Activated naive CD8-positive, alpha-beta T cell (primary cell): ENCODE data around the gene AGFG2.
A peak's percentile ranks its signal among the peaks of the same experiment; 100 is the strongest.
"Not testable (repeated sequence)": the region's sequence is repeated elsewhere in the genome, so short reads cannot be mapped to it uniquely, and the experiment has no call there.

Experiments
- H3K27ac Mint-ChIP-seq: one replicate; pipeline ENCODE4 v1.8.0; 2021; ENCODE audit warnings: mixed read lengths
- H3K27me3 Mint-ChIP-seq: one replicate; pipeline ENCODE4 v1.8.0; 2021; ENCODE audit warnings: mixed read lengths
- H3K36me3 Mint-ChIP-seq: one replicate; pipeline ENCODE4 v1.8.0; 2021; ENCODE audit warnings: mixed read lengths
- H3K4me1 Mint-ChIP-seq: one replicate; pipeline ENCODE4 v1.8.0; 2021; ENCODE audit warnings: low read depth, mixed read lengths
- H3K4me3 Mint-ChIP-seq: one replicate; pipeline ENCODE4 v1.8.0; 2021; ENCODE audit warnings: mild to moderate bottlenecking, mixed read lengths
- H3K9me3 Mint-ChIP-seq: one replicate; pipeline ENCODE4 v1.8.0; 2021; ENCODE audit warnings: low read depth, mixed read lengths

Gene AGFG2

GRCh38 chr7:100538348-100538653 is 702 bp upstream of the AGFG2 start:
- Mint-ChIP-seq H3K4me3 (peak overlapping the region; percentile 99), H3K27me3 (no peaks in the 10 kb centered on the region), H3K9me3 (no peaks in the 10 kb centered on the region), H3K36me3 (no peaks in the 10 kb centered on the region), H3K27ac (peak overlapping the region; percentile 93), H3K4me1 (peaks cover 43% of the 10 kb centered on the region)

GRCh38 chr7:100539436-100540006 is 518 bp downstream of the AGFG2 start:
- peak overlapping the region; percentile 93 for H3K27ac Mint-ChIP-seq
- H3K36me3 Mint-ChIP-seq = no peaks in the 10 kb centered on the region

GRCh38 chr7:100540073-100540723 is 1.2 kb downstream of the AGFG2 start:
- peaks cover 62% of the 10 kb centered on the region for H3K4me1 Mint-ChIP-seq
- H3K9me3 Mint-ChIP-seq = no peaks in the 10 kb centered on the region
- H3K27me3 Mint-ChIP-seq = no peaks in the 10 kb centered on the region
- H3K27ac Mint-ChIP-seq = peak overlapping the region; percentile 77
- H3K36me3 Mint-ChIP-seq = no peaks in the 10 kb centered on the region
- peak overlapping the region; percentile 94 for H3K4me3 Mint-ChIP-seq

More at GRCh38 chr7:100539436-100540006, 518 bp downstream of the AGFG2 start:
- peak overlapping the region; percentile 99 for H3K4me3 Mint-ChIP-seq
- no peaks in the 10 kb centered on the region for H3K27me3 Mint-ChIP-seq
- no peaks in the 10 kb centered on the region for H3K9me3 Mint-ChIP-seq
- H3K4me1 Mint-ChIP-seq = peaks cover 55% of the 10 kb centered on the region

GRCh38 chr7:100541309-100541708 is 2.3 kb downstream of the AGFG2 start:
- H3K9me3 Mint-ChIP-seq, H3K27me3 Mint-ChIP-seq, H3K36me3 Mint-ChIP-seq: not testable (repeated sequence)
- Mint-ChIP-seq H3K4me3 (peak overlapping the region; percentile 71), H3K4me1 (peaks cover 73% of the 10 kb centered on the region), H3K27ac (peak overlapping the region; percentile 59)

- Mint-ChIP-seq H3K36me3 (no peaks in the 10 kb centered on the region), H3K27ac (peak overlapping the region; percentile 99), H3K27me3 (no peaks in the 10 kb centered on the region), H3K4me3 (peak overlapping the region; percentile 85), H3K9me3 (no peaks in the 10 kb centered on the region), H3K4me1 (peaks cover 88% of the 10 kb centered on the region)
Observed at GRCh38 chr7:100543586-100543985, 4.6 kb downstream of the AGFG2 start.

- Mint-ChIP-seq H3K4me3 (peak overlapping the region; percentile 85), H3K27me3 (no peaks in the 10 kb centered on the region), H3K36me3 (no peaks in the 10 kb centered on the region), H3K27ac (peak overlapping the region; percentile 99), H3K9me3 (no peaks in the 10 kb centered on the region), H3K4me1 (peaks cover 91% of the 10 kb centered on the region)
Observed at GRCh38 chr7:100544386-100544785, 5.4 kb downstream of the AGFG2 start.

GRCh38 chr7:100544967-100545359 is 6.0 kb downstream of the AGFG2 start:
- Mint-ChIP-seq H3K4me3 (peak overlapping the region; percentile 85), H3K36me3 (no peaks in the 10 kb centered on the region), H3K27me3 (no peaks in the 10 kb centered on the region), H3K9me3 (no peaks in the 10 kb centered on the region), H3K4me1 (peaks cover 92% of the 10 kb centered on the region), H3K27ac (peak overlapping the region; percentile 99)

- Mint-ChIP-seq H3K4me3 (peak overlapping the region; percentile 85), H3K9me3 (no peaks in the 10 kb centered on the region), H3K4me1 (peaks cover 90% of the 10 kb centered on the region), H3K36me3 (peaks cover 4% of the 10 kb centered on the region), H3K27ac (peak overlapping the region; percentile 99), H3K27me3 (no peaks in the 10 kb centered on the region)
Observed at GRCh38 chr7:100545360-100546128, 6.5 kb downstream of the AGFG2 start.

- peaks cover 5% of the 10 kb centered on the region for H3K36me3 Mint-ChIP-seq
- H3K27ac Mint-ChIP-seq = peak overlapping the region; percentile 99
- H3K4me1 Mint-ChIP-seq = peaks cover 87% of the 10 kb centered on the region
- H3K27me3 Mint-ChIP-seq = no peaks in the 10 kb centered on the region
- no peaks in the 10 kb centered on the region for H3K9me3 Mint-ChIP-seq
- peak overlapping the region; percentile 85 for H3K4me3 Mint-ChIP-seq
Observed at GRCh38 chr7:100546129-100546925, 7.3 kb downstream of the AGFG2 start.

- H3K9me3 Mint-ChIP-seq = no peaks in the 10 kb centered on the region
- H3K27ac Mint-ChIP-seq = peak overlapping the region; percentile 99
- H3K4me1 Mint-ChIP-seq = peaks cover 79% of the 10 kb centered on the region
- H3K4me3 Mint-ChIP-seq = peak overlapping the region; percentile 85
- H3K36me3 Mint-ChIP-seq = peaks cover 5% of the 10 kb centered on the region
- H3K27me3 Mint-ChIP-seq = no peaks in the 10 kb centered on the region
Observed at GRCh38 chr7:100546926-100547800, 8.2 kb downstream of the AGFG2 start.

GRCh38 chr7:100547872-100548271 is 8.9 kb downstream of the AGFG2 start:
- H3K27me3 Mint-ChIP-seq = no peaks in the 10 kb centered on the region
- peak overlapping the region; percentile 99 for H3K27ac Mint-ChIP-seq
- H3K36me3 Mint-ChIP-seq = peaks cover 8% of the 10 kb centered on the region
- peaks cover 73% of the 10 kb centered on the region for H3K4me1 Mint-ChIP-seq
- peak overlapping the region; percentile 85 for H3K4me3 Mint-ChIP-seq
- H3K9me3 Mint-ChIP-seq = no peaks in the 10 kb centered on the region

- H3K9me3 Mint-ChIP-seq, H3K36me3 Mint-ChIP-seq, H3K27me3 Mint-ChIP-seq: not testable (repeated sequence)
- peak overlapping the region; percentile 99 for H3K27ac Mint-ChIP-seq
- peak overlapping the region; percentile 30 for H3K4me3 Mint-ChIP-seq
- H3K4me1 Mint-ChIP-seq = peaks cover 68% of the 10 kb centered on the region
Observed at GRCh38 chr7:100548446-100548845, 9.4 kb downstream of the AGFG2 start.

- Mint-ChIP-seq H3K36me3 (peaks cover 12% of the 10 kb centered on the region), H3K4me3 (no peak overlapping the region)
Observed at GRCh38 chr7:100552532-100552931, 13.5 kb downstream of the AGFG2 start.

GRCh38 chr7:100553032-100553431 is 14.0 kb downstream of the AGFG2 start:
- peaks cover 12% of the 10 kb centered on the region for H3K36me3 Mint-ChIP-seq
- peaks cover 22% of the 10 kb centered on the region for H3K4me1 Mint-ChIP-seq
- H3K4me3 Mint-ChIP-seq = no peak overlapping the region
- H3K9me3 Mint-ChIP-seq = no peaks in the 10 kb centered on the region
- no peaks in the 10 kb centered on the region for H3K27me3 Mint-ChIP-seq
- no peak overlapping the region for H3K27ac Mint-ChIP-seq

More at GRCh38 chr7:100552532-100552931, 13.5 kb downstream of the AGFG2 start:
- H3K27me3 Mint-ChIP-seq = no peaks in the 10 kb centered on the region
- H3K4me1 Mint-ChIP-seq = peaks cover 27% of the 10 kb centered on the region
- no peak overlapping the region for H3K27ac Mint-ChIP-seq
- no peaks in the 10 kb centered on the region for H3K9me3 Mint-ChIP-seq
